AG04450 (cell line): ENCODE results near the gene MACC1. TPM values are rescaled to one million over a fixed set of nuclear protein-coding genes. Genes with fewer than 3 reads are reported as not detected.

Experiments used
- CTCF ChIA-PET: fragments of 300-600, 350-600 bp; formaldehyde crosslinking; extraction: SDS; loops from one replicate; lab custom pipeline; 2022; ENCODE audit warnings: antibody characterized with exemption, inconsistent platforms; lab: Charles Lee
- POLR2A ChIA-PET: fragments of 350-600 bp; formaldehyde crosslinking; extraction: SDS; loops from one replicate; lab custom pipeline; 2021; ENCODE audit warnings: antibody characterized with exemption, inconsistent platforms; lab: Yijun Ruan, JAX
- DNase-seq: peaks from one replicate; pipeline ENCODE4 v3.0.0-alpha.2; 2011; ENCODE audit warnings: low read depth, low spot score
- H3K27ac ChIP-seq: one replicate; pipeline ENCODE4 v1.5.1; 2012; ENCODE audit warnings: low read depth, low read length, control low read depth
- H3K27me3 ChIP-seq: one replicate; pipeline ENCODE4 v1.6.0; 2012; ENCODE audit warnings: low read length; ENCODE audit not compliant: control insufficient read depth, insufficient read depth
- H3K4me3 ChIP-seq: 2 replicates; pipeline ENCODE4 v1.5.1; 2011; ENCODE audit warnings: mild to moderate bottlenecking, low read depth, low read length, control low read depth
- H3K9me3 ChIP-seq: 2 replicates; pipeline ENCODE4 v1.5.1; 2012; ENCODE audit warnings: low read length; ENCODE audit not compliant: control insufficient read depth, insufficient read depth
- CTCF ChIP-seq: IDR thresholded peaks from 2 replicates; pipeline ENCODE4 v1.5.1; 2011; ENCODE audit warnings: low read depth, low read length, control low read depth, inconsistent platforms
- polyA minus RNA-seq: library from RNA; depleted of rRNA, polyadenylated mRNA; stranded (reverse); fragments of >200 nt; gene quantifications from 2 replicates; pipeline ENCODE4 v1.2.3, GENCODE V29; 2011; rRNA and poly(A)+ RNA removed
- polyA plus RNA-seq: library from polyadenylated mRNA; depleted of rRNA; stranded (reverse); fragments of >200 nt; gene quantifications from 2 replicates; pipeline ENCODE4 v1.2.3, GENCODE V29; 2011; rRNA removed

The MACC1 gene
- 0.06 and 0.07 TPM in 2 replicates for polyA plus RNA-seq
- polyA minus RNA-seq = 0.09 and 0.30 TPM in 2 replicates

- POLR2A ChIA-PET = no interaction called here
- no peak within 1 kb of the TSS for H3K4me3 ChIP-seq
These were observed at the start of gene MACC1 for GRCh38 chr7:20217193-20217948. Gene MACC1 (minus strand): TSS chr7:20217384. CDS start chr7:20161862, 55,522 bp downstream.

GRCh38 chr7:20264623-20265022 is 47.4 kb upstream of the MACC1 start:
- no peaks in the 10 kb centered on the region for H3K27me3 ChIP-seq
- H3K4me3 ChIP-seq = no peak overlapping the region
- H3K9me3 ChIP-seq = no peaks in the 10 kb centered on the region
- H3K27ac ChIP-seq = no peak overlapping the region
- no peak for TF ChIP-seq CTCF
- no peak for DNase-seq
- ChIA-PET CTCF (no interaction called here), POLR2A (no interaction called here)

More at GRCh38 chr7:20217193-20217948, at the start of gene MACC1:
- no peak for TF ChIP-seq CTCF
- no peak for DNase-seq
- H3K27ac ChIP-seq = no peak within 1 kb of the TSS
- H3K27me3 ChIP-seq = no peaks in the 10 kb centered on the region
- H3K9me3 ChIP-seq = no peaks in the 10 kb centered on the region
- CTCF ChIA-PET = no interaction called here

GRCh38 chr7:20260223-20260622 is 43.0 kb upstream of the MACC1 start:
- CTCF ChIA-PET = interaction anchor here (1.0 kb wide), 1 partner anchor 180 kb away, joined by 3 read pairs; no protein-coding TSS in a partner anchor
- Histone ChIP-seq H3K27ac (no peak overlapping the region), H3K27me3 (no peaks in the 10 kb centered on the region), H3K4me3 (no peak overlapping the region), H3K9me3 (no peaks in the 10 kb centered on the region)
- no peak for DNase-seq
- POLR2A ChIA-PET = no interaction called here
- TF ChIP-seq CTCF = no peak

- H3K27me3 ChIP-seq = no peaks in the 10 kb centered on the region
- CTCF ChIA-PET = interaction anchor here (0.5 kb wide), 1 partner anchor 1182 kb away, joined by 3 read pairs; no protein-coding TSS in a partner anchor
- no peaks in the 10 kb centered on the region for H3K9me3 ChIP-seq
- POLR2A ChIA-PET = no interaction called here
- H3K4me3 ChIP-seq = no peak overlapping the region
- no peak for DNase-seq
- no peak overlapping the region for H3K27ac ChIP-seq
- TF ChIP-seq CTCF = no peak
These were observed 40.0 kb upstream of the MACC1 start for GRCh38 chr7:20257212-20257611.

- no peak for DNase-seq
- CTCF ChIA-PET = no interaction called here
- Histone ChIP-seq H3K27me3 (no peaks in the 10 kb centered on the region), H3K4me3 (no peak overlapping the region), H3K27ac (no peak overlapping the region), H3K9me3 (no peaks in the 10 kb centered on the region)
- no peak for TF ChIP-seq CTCF
- POLR2A ChIA-PET = no interaction called here
These were observed 32.7 kb upstream of the MACC1 start for GRCh38 chr7:20249920-20250319.
